Measurements from ENCODE around the gene CEP295NL.

CEP295NL gene

GRCh38 chr17:78862073-78863023 lies 40.7 kb downstream of the CEP295NL start:
- no peak overlapping the region for H3K4me3 ChIP-seq (ENCODE audit: extremely low read depth, insufficient read depth, low read length, poor library complexity, severe bottlenecking)
- H3K27ac ChIP-seq (ENCODE audit: low read depth, low read length, severe bottlenecking), result peak overlapping the region; percentile 80
- peaks cover 21% of the 10 kb centered on the region for H3K36me3 ChIP-seq (ENCODE audit: control insufficient read depth, insufficient read depth, low read length)
- H3K4me1 ChIP-seq (ENCODE audit: control insufficient read depth, insufficient read depth, low read length, poor library complexity, severe bottlenecking), result peaks cover 6% of the 10 kb centered on the region
- WGBS, 2 experiments (ENCODE audit: insufficient coverage in 2 of 2), result 85% methylated on average over 11 to 15 of the region's 17 CpGs
- H3K9me3 ChIP-seq (ENCODE audit: control insufficient read depth, low read length), result no peaks in the 10 kb centered on the region

- Histone ChIP-seq H3K4me3 (ENCODE audit: extremely low read depth, insufficient read depth, low read length, poor library complexity, severe bottlenecking) (no peak overlapping the region), H3K27ac (ENCODE audit: low read depth, low read length, severe bottlenecking) (no peak overlapping the region), H3K36me3 (ENCODE audit: control insufficient read depth, insufficient read depth, low read length) (peaks cover 27% of the 10 kb centered on the region), H3K4me1 (ENCODE audit: control insufficient read depth, insufficient read depth, low read length, poor library complexity, severe bottlenecking) (peaks cover 6% of the 10 kb centered on the region), H3K9me3 (ENCODE audit: control insufficient read depth, low read length) (no peaks in the 10 kb centered on the region)
- 100% methylated on average over 2 to 3 of the region's 4 CpGs for WGBS, 2 experiments (ENCODE audit: insufficient coverage in 2 of 2)
Observed at GRCh38 chr17:78861229-78861628, 41.8 kb downstream of the CEP295NL start.

- Histone ChIP-seq H3K4me1 (ENCODE audit: control insufficient read depth, insufficient read depth, low read length, poor library complexity, severe bottlenecking) (peaks cover 6% of the 10 kb centered on the region), H3K4me3 (ENCODE audit: extremely low read depth, insufficient read depth, low read length, poor library complexity, severe bottlenecking) (no peak overlapping the region), H3K27ac (ENCODE audit: low read depth, low read length, severe bottlenecking) (no peak overlapping the region), H3K36me3 (ENCODE audit: control insufficient read depth, insufficient read depth, low read length) (peaks cover 28% of the 10 kb centered on the region), H3K9me3 (ENCODE audit: control insufficient read depth, low read length) (no peaks in the 10 kb centered on the region)
- 95 to 100% methylated on average over 3 of the region's 4 CpGs for WGBS, 2 experiments (ENCODE audit: insufficient coverage in 2 of 2)
Observed at GRCh38 chr17:78859051-78859450, 44.0 kb downstream of the CEP295NL start.

- no peaks in the 10 kb centered on the region for H3K9me3 ChIP-seq (ENCODE audit: control insufficient read depth, low read length)
- 96% methylated on average over 13 to 14 of the region's 14 CpGs for WGBS, 2 experiments (ENCODE audit: insufficient coverage in 2 of 2)
- no peak overlapping the region for H3K4me3 ChIP-seq (ENCODE audit: extremely low read depth, insufficient read depth, low read length, poor library complexity, severe bottlenecking)
- peaks cover 21% of the 10 kb centered on the region for H3K36me3 ChIP-seq (ENCODE audit: control insufficient read depth, insufficient read depth, low read length)
- H3K4me1 ChIP-seq (ENCODE audit: control insufficient read depth, insufficient read depth, low read length, poor library complexity, severe bottlenecking), result peaks cover 6% of the 10 kb centered on the region
- no peak overlapping the region for H3K27ac ChIP-seq (ENCODE audit: low read depth, low read length, severe bottlenecking)
Observed at GRCh38 chr17:78857266-78857665, 45.7 kb downstream of the CEP295NL start.

- no peak overlapping the region for H3K4me3 ChIP-seq (ENCODE audit: extremely low read depth, insufficient read depth, low read length, poor library complexity, severe bottlenecking)
- H3K36me3 ChIP-seq (ENCODE audit: control insufficient read depth, insufficient read depth, low read length), result peaks cover 21% of the 10 kb centered on the region
- H3K27ac ChIP-seq (ENCODE audit: low read depth, low read length, severe bottlenecking), result no peak overlapping the region
- 95 to 96% methylated on average over 22 to 24 of the region's 25 CpGs for whole genome bisulfite sequencing, 2 experiments (ENCODE audit: insufficient coverage in 2 of 2)
- no peaks in the 10 kb centered on the region for H3K9me3 ChIP-seq (ENCODE audit: control insufficient read depth, low read length)
- H3K4me1 ChIP-seq (ENCODE audit: control insufficient read depth, insufficient read depth, low read length, poor library complexity, severe bottlenecking), result no peaks in the 10 kb centered on the region
Observed at GRCh38 chr17:78855561-78856165, 47.3 kb downstream of the CEP295NL start.

GRCh38 chr17:78854508-78854907 lies 48.5 kb downstream of the CEP295NL start:
- Histone ChIP-seq H3K36me3 (ENCODE audit: control insufficient read depth, insufficient read depth, low read length) (peaks cover 21% of the 10 kb centered on the region), H3K9me3 (ENCODE audit: control insufficient read depth, low read length) (no peaks in the 10 kb centered on the region), H3K27ac (ENCODE audit: low read depth, low read length, severe bottlenecking) (no peak overlapping the region), H3K4me1 (ENCODE audit: control insufficient read depth, insufficient read depth, low read length, poor library complexity, severe bottlenecking) (no peaks in the 10 kb centered on the region), H3K4me3 (ENCODE audit: extremely low read depth, insufficient read depth, low read length, poor library complexity, severe bottlenecking) (no peak overlapping the region)
- WGBS, 2 experiments (ENCODE audit: insufficient coverage in 2 of 2), result 93 to 97% methylated on average over 6 of the region's 9 CpGs

- H3K9me3 ChIP-seq (ENCODE audit: control insufficient read depth, low read length), result no peaks in the 10 kb centered on the region
- H3K4me1 ChIP-seq (ENCODE audit: control insufficient read depth, insufficient read depth, low read length, poor library complexity, severe bottlenecking), result no peaks in the 10 kb centered on the region
- no peak overlapping the region for H3K27ac ChIP-seq (ENCODE audit: low read depth, low read length, severe bottlenecking)
- H3K36me3 ChIP-seq (ENCODE audit: control insufficient read depth, insufficient read depth, low read length), result peaks cover 21% of the 10 kb centered on the region
- no peak overlapping the region for H3K4me3 ChIP-seq (ENCODE audit: extremely low read depth, insufficient read depth, low read length, poor library complexity, severe bottlenecking)
- 94 to 96% methylated on average over 5 to 7 of the region's 11 CpGs for WGBS, 2 experiments (ENCODE audit: insufficient coverage in 2 of 2)
Observed at GRCh38 chr17:78853926-78854394, 49.0 kb downstream of the CEP295NL start.

GRCh38 chr17:78852709-78853121 lies 50.3 kb downstream of the CEP295NL start:
- Histone ChIP-seq H3K4me1 (ENCODE audit: control insufficient read depth, insufficient read depth, low read length, poor library complexity, severe bottlenecking) (no peaks in the 10 kb centered on the region), H3K9me3 (ENCODE audit: control insufficient read depth, low read length) (no peaks in the 10 kb centered on the region), H3K36me3 (ENCODE audit: control insufficient read depth, insufficient read depth, low read length) (peaks cover 18% of the 10 kb centered on the region), H3K4me3 (ENCODE audit: extremely low read depth, insufficient read depth, low read length, poor library complexity, severe bottlenecking) (no peak overlapping the region), H3K27ac (ENCODE audit: low read depth, low read length, severe bottlenecking) (no peak overlapping the region)
- 90 to 98% methylated on average over 16 of the region's 16 CpGs for WGBS, 2 experiments (ENCODE audit: insufficient coverage in 2 of 2)

GRCh38 chr17:78849026-78849425 lies 54.0 kb downstream of the CEP295NL start:
- H3K4me1 ChIP-seq (ENCODE audit: control insufficient read depth, insufficient read depth, low read length, poor library complexity, severe bottlenecking), result no peaks in the 10 kb centered on the region
- peaks cover 8% of the 10 kb centered on the region for H3K36me3 ChIP-seq (ENCODE audit: control insufficient read depth, insufficient read depth, low read length)
- H3K9me3 ChIP-seq (ENCODE audit: control insufficient read depth, low read length), result no peaks in the 10 kb centered on the region
- H3K27ac ChIP-seq (ENCODE audit: low read depth, low read length, severe bottlenecking), result no peak overlapping the region
- H3K4me3 ChIP-seq (ENCODE audit: extremely low read depth, insufficient read depth, low read length, poor library complexity, severe bottlenecking), result no peak overlapping the region
- 93 to 97% methylated on average over 5 of the region's 5 CpGs for WGBS, 2 experiments (ENCODE audit: insufficient coverage in 2 of 2)

- 60% methylated on average over 1 of the region's 3 CpGs; no CpG with 5 or more reads in 1 of the 2 experiments for WGBS, 2 experiments (ENCODE audit: insufficient coverage in 2 of 2)
- H3K36me3 ChIP-seq (ENCODE audit: control insufficient read depth, insufficient read depth, low read length), result no peaks in the 10 kb centered on the region
- H3K4me3 ChIP-seq (ENCODE audit: extremely low read depth, insufficient read depth, low read length, poor library complexity, severe bottlenecking), result no peak overlapping the region
- H3K27ac ChIP-seq (ENCODE audit: low read depth, low read length, severe bottlenecking), result no peak overlapping the region
- no peaks in the 10 kb centered on the region for H3K4me1 ChIP-seq (ENCODE audit: control insufficient read depth, insufficient read depth, low read length, poor library complexity, severe bottlenecking)
- no peaks in the 10 kb centered on the region for H3K9me3 ChIP-seq (ENCODE audit: control insufficient read depth, low read length)
Observed at GRCh38 chr17:78847052-78847451, 55.9 kb downstream of the CEP295NL start.
